ENCODE data around the gene LORICRIN.

LORICRIN gene

GRCh38 chr1:153245466-153245865 is 14.0 kb upstream of the LORICRIN start:
- TF ChIP-seq NFRKB (IDR thresholded peaks at IDR 0.05) (no peak), ZNF384 (IDR thresholded peaks at IDR 0.05) (no peak), L3MBTL2 (conservative IDR thresholded peaks at IDR 0.05) (no peak), HDGF (IDR thresholded peaks at IDR 0.05; ENCODE audit: borderline replicate concordance) (no peak)
- ChIA-PET POLR2A (no interaction called here), CTCF (no interaction called here)
- DNase-seq (ENCODE audit: extremely low spot score), result no peak

GRCh38 chr1:153246018-153246417 is 13.5 kb upstream of the LORICRIN start:
- CTCF ChIA-PET, result no interaction called here
- DNase-seq (ENCODE audit: extremely low spot score), result no peak
- no peak for TF ChIP-seq BHLHE40 (IDR thresholded peaks at IDR 0.05; ENCODE audit: borderline replicate concordance)
- TF ChIP-seq HDGF (IDR thresholded peaks at IDR 0.05; ENCODE audit: borderline replicate concordance), result no peak
- no peak for TF ChIP-seq SUZ12 (IDR thresholded peaks at IDR 0.05)
- no peak for TF ChIP-seq PKNOX1 (IDR thresholded peaks at IDR 0.05)
- TF ChIP-seq ZNF384 (IDR thresholded peaks at IDR 0.05), result no peak
- TF ChIP-seq CTBP1 (IDR thresholded peaks at IDR 0.05; ENCODE audit: borderline replicate concordance), result no peak
- no peak for TF ChIP-seq SP1 (IDR thresholded peaks at IDR 0.05)
- no peak for TF ChIP-seq ELF4 (IDR thresholded peaks at IDR 0.05)
- no peak for TF ChIP-seq FOXM1 (IDR thresholded peaks at IDR 0.05; ENCODE audit: borderline replicate concordance)
- TF ChIP-seq L3MBTL2 (conservative IDR thresholded peaks at IDR 0.05), result no peak
- POLR2A ChIA-PET, result no interaction called here

GRCh38 chr1:153246825-153247224 is 12.7 kb upstream of the LORICRIN start:
- TF ChIP-seq CTBP1 (IDR thresholded peaks at IDR 0.05; ENCODE audit: borderline replicate concordance) (no peak), LEF1 (IDR thresholded peaks at IDR 0.05; ENCODE audit: borderline replicate concordance) (no peak)
- ChIA-PET CTCF (interaction anchor here (2.4 kb wide), 1 partner anchor 18 kb away, joined by 5 read pairs; no protein-coding TSS in a partner anchor), POLR2A (no interaction called here)
- no peak for DNase-seq (ENCODE audit: extremely low spot score)

GRCh38 chr1:153248176-153248879 is 11.2 kb upstream of the LORICRIN start:
- DNase-seq (ENCODE audit: extremely low spot score), result no peak
- ChIA-PET POLR2A (no interaction called here), CTCF (interaction anchor here (2.4 kb wide), 1 partner anchor 20 kb away, joined by 5 read pairs; no protein-coding TSS in a partner anchor)
- TF ChIP-seq NFRKB (IDR thresholded peaks at IDR 0.05), result no peak
- TF ChIP-seq ARNT (IDR thresholded peaks at IDR 0.05), result no peak
- TF ChIP-seq BHLHE40 (IDR thresholded peaks at IDR 0.05; ENCODE audit: borderline replicate concordance), result no peak
- no peak for TF ChIP-seq HDGF (IDR thresholded peaks at IDR 0.05; ENCODE audit: borderline replicate concordance)
- no peak for TF ChIP-seq TARDBP (IDR thresholded peaks at IDR 0.05)
- TF ChIP-seq ELF4 (IDR thresholded peaks at IDR 0.05), result no peak
- no peak for TF ChIP-seq FOXM1 (IDR thresholded peaks at IDR 0.05; ENCODE audit: borderline replicate concordance)
- TF ChIP-seq SP1 (IDR thresholded peaks at IDR 0.05), result no peak
- no peak for TF ChIP-seq ZNF384 (IDR thresholded peaks at IDR 0.05)
- TF ChIP-seq CTBP1 (IDR thresholded peaks at IDR 0.05; ENCODE audit: borderline replicate concordance), result no peak
- no peak for TF ChIP-seq FOXA1 (IDR thresholded peaks at IDR 0.05)
- TF ChIP-seq PKNOX1 (IDR thresholded peaks at IDR 0.05), result no peak
- no peak for TF ChIP-seq L3MBTL2 (conservative IDR thresholded peaks at IDR 0.05)

GRCh38 chr1:153250166-153250565 is 9.3 kb upstream of the LORICRIN start:
- no peak for DNase-seq (ENCODE audit: extremely low spot score)
- ChIA-PET CTCF (no interaction called here), POLR2A (no interaction called here)
- TF ChIP-seq BHLHE40 (IDR thresholded peaks at IDR 0.05; ENCODE audit: borderline replicate concordance) (no peak), ZNF384 (IDR thresholded peaks at IDR 0.05) (no peak), L3MBTL2 (conservative IDR thresholded peaks at IDR 0.05) (no peak)

- ChIA-PET POLR2A (no interaction called here), CTCF (interaction anchor here (0.6 kb wide), 1 partner anchor 260 kb away, joined by 4 read pairs; no protein-coding TSS in a partner anchor)
- DNase-seq (ENCODE audit: extremely low spot score), result no peak
- TF ChIP-seq ELF4 (IDR thresholded peaks at IDR 0.05) (no peak), FOXK2 (IDR thresholded peaks at IDR 0.05) (no peak), HDGF (IDR thresholded peaks at IDR 0.05; ENCODE audit: borderline replicate concordance) (no peak), NFRKB (IDR thresholded peaks at IDR 0.05) (no peak), PKNOX1 (IDR thresholded peaks at IDR 0.05) (no peak), ARNT (IDR thresholded peaks at IDR 0.05) (no peak), TARDBP (IDR thresholded peaks at IDR 0.05) (no peak), FOXM1 (IDR thresholded peaks at IDR 0.05; ENCODE audit: borderline replicate concordance) (no peak), SUZ12 (IDR thresholded peaks at IDR 0.05) (no peak), LEF1 (IDR thresholded peaks at IDR 0.05; ENCODE audit: borderline replicate concordance) (no peak), CTBP1 (IDR thresholded peaks at IDR 0.05; ENCODE audit: borderline replicate concordance) (no peak), ZNF384 (IDR thresholded peaks at IDR 0.05) (no peak), SP1 (IDR thresholded peaks at IDR 0.05) (no peak), BHLHE40 (IDR thresholded peaks at IDR 0.05; ENCODE audit: borderline replicate concordance) (no peak), L3MBTL2 (conservative IDR thresholded peaks at IDR 0.05) (no peak), FOXA1 (IDR thresholded peaks at IDR 0.05) (no peak)
Measured at GRCh38 chr1:153251087-153251486, 8.4 kb upstream of the LORICRIN start.

GRCh38 chr1:153251562-153251961 is 7.9 kb upstream of the LORICRIN start:
- TF ChIP-seq FOXM1 (IDR thresholded peaks at IDR 0.05; ENCODE audit: borderline replicate concordance) (no peak), HDGF (IDR thresholded peaks at IDR 0.05; ENCODE audit: borderline replicate concordance) (no peak), LEF1 (IDR thresholded peaks at IDR 0.05; ENCODE audit: borderline replicate concordance) (no peak), PKNOX1 (IDR thresholded peaks at IDR 0.05) (no peak), SUZ12 (IDR thresholded peaks at IDR 0.05) (no peak), FOXK2 (IDR thresholded peaks at IDR 0.05) (no peak), SP1 (IDR thresholded peaks at IDR 0.05) (no peak), ZNF384 (IDR thresholded peaks at IDR 0.05) (no peak), ELF4 (IDR thresholded peaks at IDR 0.05) (no peak), BHLHE40 (IDR thresholded peaks at IDR 0.05; ENCODE audit: borderline replicate concordance) (no peak)
- no peak for DNase-seq (ENCODE audit: extremely low spot score)
- CTCF ChIA-PET, result interaction anchor here (0.6 kb wide), 1 partner anchor 259 kb away, joined by 4 read pairs; no protein-coding TSS in a partner anchor
- POLR2A ChIA-PET, result no interaction called here
